GM18870 (cell line): ENCODE results near the gene LPP.

Source experiments
- ATAC-seq: cut with Tn5 transposase; IDR thresholded peaks from one replicate; pipeline ENCODE4 v1.9.1; 2021; ENCODE audit warnings: moderate library complexity; ENCODE audit not compliant: unreplicated experiment

The LPP gene

GRCh38 chr3:188270423-188270972 is 116.5 kb downstream of the LPP start:
- no peak for ATAC-seq

- no peak for ATAC-seq
Measured at GRCh38 chr3:188271226-188271914, 117.4 kb downstream of the LPP start.

GRCh38 chr3:188272481-188273372 is 118.8 kb downstream of the LPP start:
- ATAC-seq = no peak

GRCh38 chr3:188274249-188274915 is 120.4 kb downstream of the LPP start:
- no peak for ATAC-seq

- no peak for ATAC-seq
Measured at GRCh38 chr3:188276375-188276774, 122.4 kb downstream of the LPP start.

- ATAC-seq = no peak
Measured at GRCh38 chr3:188278717-188279324, 124.9 kb downstream of the LPP start.

- ATAC-seq = no peak
Measured at GRCh38 chr3:188279502-188280335, 125.8 kb downstream of the LPP start.

GRCh38 chr3:188280627-188281026 is 126.7 kb downstream of the LPP start:
- ATAC-seq = no peak

GRCh38 chr3:188282871-188283270 is 128.9 kb downstream of the LPP start:
- ATAC-seq = no peak

GRCh38 chr3:188283347-188283746 is 129.4 kb downstream of the LPP start:
- ATAC-seq = no peak

- no peak for ATAC-seq
Measured at GRCh38 chr3:188284455-188285212, 130.7 kb downstream of the LPP start.

GRCh38 chr3:188286087-188286513 is 132.1 kb downstream of the LPP start:
- no peak for ATAC-seq

- no peak for ATAC-seq
Measured at GRCh38 chr3:188287339-188287738, 133.4 kb downstream of the LPP start.

GRCh38 chr3:188287762-188288505 is 134.0 kb downstream of the LPP start:
- no peak for ATAC-seq

GRCh38 chr3:188292251-188292650 is 138.3 kb downstream of the LPP start:
- ATAC-seq = no peak

GRCh38 chr3:188292827-188293226 is 138.9 kb downstream of the LPP start:
- no peak for ATAC-seq

GRCh38 chr3:188294113-188294512 is 140.2 kb downstream of the LPP start:
- ATAC-seq = no peak

GRCh38 chr3:188294823-188295487 is 141.0 kb downstream of the LPP start:
- ATAC-seq = no peak
